CD14-positive monocyte (primary cell): ENCODE data around the gene LINC00632. TPM values are rescaled to one million over a fixed set of nuclear protein-coding genes. Genes with fewer than 3 reads are reported as not detected.

Experiments used
- DNase-seq, 3 donors: peaks; one replicate each; pipeline ENCODE4 v3.0.0-alpha.2; 2011 to 2022
- H2AFZ ChIP-seq: 2 replicates; pipeline ENCODE4 v1.6.0; 2012; ENCODE audit warnings: mild to moderate bottlenecking, low read depth, low read length, inconsistent platforms; ENCODE audit not compliant: insufficient read depth, poor library complexity, severe bottlenecking
- H3K27ac ChIP-seq, 2 donors: 1 replicate in 1 of 2; 2 replicates in 1 of 2; pipeline ENCODE4 v1.5.1; 2012 to 2013; ENCODE audit warnings: low read length in 2 of 2, control low read depth in 1 of 2, inconsistent platforms in 1 of 2, low read depth in 1 of 2, mild to moderate bottlenecking in 1 of 2
- H3K27me3 ChIP-seq, 2 donors: one replicate each; pipeline versions ENCODE4 v1.6.0 to v1.6.1; 2011 to 2013; ENCODE audit warnings: low read length in 2 of 2; ENCODE audit not compliant: control insufficient read depth in 2 of 2, insufficient read depth in 2 of 2
- H3K36me3 ChIP-seq, 2 donors: replicated peaks in 1 of 2; 1 replicate in 1 of 2; 2 replicates in 1 of 2; pipeline versions ENCODE4 v1.5.1 to v1.6.1; 2012 to 2013; ENCODE audit warnings: low read length in 2 of 2, control low read depth in 1 of 2, inconsistent platforms in 1 of 2, mild to moderate bottlenecking in 1 of 2; ENCODE audit not compliant: insufficient read depth in 2 of 2, control insufficient read depth in 1 of 2
- H3K4me1 ChIP-seq, 2 donors: 1 replicate in 1 of 2; 2 replicates in 1 of 2; pipeline versions ENCODE4 v1.5.1 to v1.6.1; 2012 to 2013; ENCODE audit warnings: low read length in 2 of 2, control low read depth in 1 of 2, inconsistent platforms in 1 of 2, mild to moderate bottlenecking in 1 of 2, moderate library complexity in 1 of 2; ENCODE audit not compliant: insufficient read depth in 2 of 2, control insufficient read depth in 1 of 2
- H3K4me2 ChIP-seq: replicated peaks from 2 replicates; pipeline ENCODE3; 2012; ENCODE audit warnings: low read length, moderate library complexity, mild to moderate bottlenecking; ENCODE audit not compliant: poor library complexity, severe bottlenecking; ENCODE audit errors: extremely low read depth
- H3K4me3 ChIP-seq, 3 experiments: fragments of 200-600 bp in 1 of 3; sonication (generic) in 1 of 3; replicated peaks in 1 of 3; 1 replicate in 2 of 3; 2 replicates in 1 of 3; pipeline ENCODE4 v1.5.1; 2011 to 2013; ENCODE audit warnings: low read length in 3 of 3, mild to moderate bottlenecking in 3 of 3, control low read depth in 2 of 3, low read depth in 2 of 3, inconsistent platforms in 1 of 3, moderate library complexity in 1 of 3
- H3K79me2 ChIP-seq: 2 replicates; pipeline ENCODE4 v1.6.0; 2012; ENCODE audit warnings: mild to moderate bottlenecking, control low read depth, inconsistent platforms, low read length, moderate library complexity; ENCODE audit not compliant: insufficient read depth
- H3K9ac ChIP-seq: 2 replicates; pipeline ENCODE4 v1.6.0; 2017; ENCODE audit warnings: low read length, mild to moderate bottlenecking; ENCODE audit not compliant: insufficient read depth, poor library complexity, severe bottlenecking
- H3K9me3 ChIP-seq, 2 donors: replicated peaks in 1 of 2; 1 replicate in 1 of 2; 2 replicates in 1 of 2; pipeline versions ENCODE4 v1.5.1 to v1.6.1; 2012 to 2013; ENCODE audit warnings: low read length in 2 of 2, control low read depth in 1 of 2; ENCODE audit not compliant: control insufficient read depth in 1 of 2, insufficient read depth in 1 of 2
- H4K20me1 ChIP-seq: 2 replicates; pipeline ENCODE4 v1.6.0; 2012; ENCODE audit warnings: mild to moderate bottlenecking, low read length, control low read depth, moderate library complexity; ENCODE audit not compliant: insufficient read depth
- H3K27ac Mint-ChIP-seq, 7 donors: one replicate each; pipeline ENCODE4 v1.8.0; 2020; ENCODE audit warnings: mild to moderate bottlenecking in 7 of 7, mixed read lengths in 7 of 7, moderate library complexity in 6 of 7, inconsistent platforms in 2 of 7
- H3K27me3 Mint-ChIP-seq, 3 donors: one replicate each; pipeline ENCODE4 v1.8.0; 2021 to 2022; ENCODE audit warnings: low read depth in 3 of 3, mild to moderate bottlenecking in 3 of 3, mixed read lengths in 3 of 3, moderate library complexity in 3 of 3, inconsistent platforms in 1 of 3
- H3K36me3 Mint-ChIP-seq, 2 donors: one replicate each; pipeline ENCODE4 v1.8.0; 2020; ENCODE audit warnings: mixed read lengths in 2 of 2, inconsistent platforms in 1 of 2, mild to moderate bottlenecking in 1 of 2
- H3K4me1 Mint-ChIP-seq: one replicate; pipeline ENCODE4 v1.8.0; 2020; ENCODE audit warnings: mild to moderate bottlenecking, mixed read lengths
- H3K4me3 Mint-ChIP-seq, 2 donors: one replicate each; pipeline ENCODE4 v1.8.0; 2020; ENCODE audit warnings: mild to moderate bottlenecking in 2 of 2, mixed read lengths in 2 of 2, moderate library complexity in 1 of 2
- H3K9me3 Mint-ChIP-seq, 7 donors: one replicate each; pipeline ENCODE4 v1.8.0; 2020 to 2022; ENCODE audit warnings: mixed read lengths in 7 of 7, mild to moderate bottlenecking in 6 of 7, moderate library complexity in 6 of 7, inconsistent platforms in 2 of 7
- CTCF ChIP-seq: fragments of 200-600 bp; IDR thresholded peaks from one replicate; pipeline ENCODE4 v1.8.0; 2022; ENCODE audit warnings: antibody characterized with exemption, mild to moderate bottlenecking
- WGBS: methylation state at CpG from one replicate; pipeline ENCODE4 v1.1.5; 2013; ENCODE audit warnings: missing lambda C conversion rate; ENCODE audit not compliant: insufficient coverage; 5-methylcytosine and 5-hydroxymethylcytosine counted together
- intact Hi-C, 2 donors: fragments of 100-400 bp; cut with micrococcal nuclease; formaldehyde crosslinking; loops; one replicate each; pipeline versions ENCODE4 v1.15.0 to v1.15.1; 2023
- polyA minus RNA-seq: library from RNA; depleted of rRNA, polyadenylated mRNA; stranded (reverse); fragments of >200 nt; gene quantifications from 2 replicates; pipeline ENCODE4 v1.2.3, GENCODE V29; 2012
- polyA plus RNA-seq, 3 donors: library from polyadenylated mRNA; depleted of rRNA in 1 of 3; unstranded in 2 of 3; stranded (reverse) in 1 of 3; fragments of 300-500 nt in 2 of 3; fragments of >200 nt in 1 of 3; fragmentation: Illumina TruSeq in 2 of 3; gene quantifications; 1 replicate in 2 of 3; 2 replicates in 1 of 3; pipeline ENCODE4 v1.2.3, GENCODE V29; 2012 to 2021
- total RNA-seq, 12 experiments: library from RNA in 1 of 12; stranded (reverse) in 1 of 12; fragments of 120-200 nt in 1 of 12; gene quantifications; one replicate each; pipeline ENCODE4 v1.2.4 and lab custom pipeline; 2013 to 2026; ENCODE audit warnings: mixed read lengths in 6 of 12, inconsistent platforms in 1 of 12

The LINC00632 gene
- 0.02 TPM for total RNA-seq (2013)
- not detected for polyA plus RNA-seq
- polyA minus RNA-seq: 0.16 TPM in 1 of 2 replicates, not detected in the other
- 0 to 3.2 (median 0.08) reads per million in 11 experiments for total RNA-seq (lab: John Stamatoyannopoulos, UW)

DNA sequence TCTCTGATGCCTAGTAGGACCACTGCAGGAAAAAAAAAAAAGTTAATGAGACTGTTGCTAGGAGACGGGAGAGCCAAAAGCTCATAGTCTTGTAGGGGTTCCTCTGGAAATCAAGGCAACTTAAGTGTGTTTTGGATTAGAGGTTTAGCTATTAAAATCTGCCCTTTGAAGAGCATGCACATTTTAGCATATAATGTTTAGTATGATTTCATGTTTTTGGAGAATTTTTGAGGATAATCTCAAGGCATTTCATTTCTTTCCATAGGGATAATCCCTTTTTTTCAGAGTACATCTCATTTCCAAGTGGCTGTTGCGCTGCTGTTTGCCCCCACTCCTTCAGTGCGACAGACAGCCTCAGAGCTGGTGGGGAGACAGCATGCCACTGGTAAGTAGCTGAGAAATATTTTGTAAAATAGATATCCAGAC, at the start of gene LINC00632:
TSS of gene LINC00632 (plus strand) at position 339 of the 426 bp plus-strand sequence.
- H3K27ac ChIP-seq: no peak within 1 kb of the TSS
- no peaks in the 10 kb centered on the region for H3K79me2 ChIP-seq
- Mint-ChIP-seq H3K4me3 (peak within 1 kb of the TSS in 1 of 2 donors; percentile 46), H3K4me1 (no peaks in the 10 kb centered on the region), H3K9me3 (no peaks in the 10 kb centered on the region), H3K27ac (no peak within 1 kb of the TSS), H3K36me3 (no peaks in the 10 kb centered on the region), H3K27me3 (peaks cover 6 to 8% (median 8%) of the 10 kb centered on the region in 3 donors)
- H4K20me1 ChIP-seq: no peaks in the 10 kb centered on the region
- WGBS: 80% methylated on average over 1 of the region's 3 CpGs
- H3K4me3 ChIP-seq: no peak within 1 kb of the TSS
- intact Hi-C loops: no loop called here
- H3K27me3 ChIP-seq: peaks cover 0 to 7% of the 10 kb centered on the region in 2 donors
- H3K4me1 ChIP-seq: no peaks in the 10 kb centered on the region
- H3K4me2 ChIP-seq: no peak within 1 kb of the TSS
- no peak within 1 kb of the TSS for H3K9ac ChIP-seq
- H3K9me3 ChIP-seq: no peaks in the 10 kb centered on the region
- DNase-seq: no peak
- no peak for TF ChIP-seq CTCF
- no peaks in the 10 kb centered on the region for H3K36me3 ChIP-seq
- H2AFZ ChIP-seq: no peak within 1 kb of the TSS

- intact Hi-C loops: no loop called here
- no peaks in the 10 kb centered on the region for H3K36me3 Mint-ChIP-seq
- H3K4me3 ChIP-seq: no peak overlapping the region
- no peak for TF ChIP-seq CTCF
- no peaks in the 10 kb centered on the region for H3K4me1 ChIP-seq
- H3K27ac ChIP-seq: no peak overlapping the region
- no peaks in the 10 kb centered on the region for H3K79me2 ChIP-seq
- DNase-seq: no peak
- WGBS: 40% methylated on average over 1 of the region's 4 CpGs
- no peaks in the 10 kb centered on the region for H3K27me3 ChIP-seq
- H3K4me2 ChIP-seq: no peak overlapping the region
- H4K20me1 ChIP-seq: no peaks in the 10 kb centered on the region
- H3K27me3 Mint-ChIP-seq: peaks cover 1 to 5% (median 2%) of the 10 kb centered on the region in 3 donors
- no peak overlapping the region for H3K9ac ChIP-seq
- no peaks in the 10 kb centered on the region for H3K4me1 Mint-ChIP-seq
- H3K4me3 Mint-ChIP-seq: no peak overlapping the region
- H3K27ac Mint-ChIP-seq: no peak overlapping the region
- H3K9me3 ChIP-seq: no peaks in the 10 kb centered on the region
- H3K36me3 ChIP-seq: no peaks in the 10 kb centered on the region
- no peaks in the 10 kb centered on the region for H3K9me3 Mint-ChIP-seq
- no peak overlapping the region for H2AFZ ChIP-seq
Observed at GRCh38 chrX:140661643-140662042, 47.9 kb upstream of the LINC00632 start.
